Mesendoderm (in vitro differentiated cells): ENCODE results near the gene DEAF1.

Experiments used
- DNase-seq: peaks from one replicate; pipeline ENCODE4 v3.0.0; 2013
- H2AK5ac ChIP-seq: 2 replicates; pipeline ENCODE4 v1.6.1; 2013; ENCODE audit warnings: low read length, inconsistent platforms
- H2BK120ac ChIP-seq: 2 replicates; pipeline ENCODE4 v1.6.1; 2013; ENCODE audit warnings: low read depth, mild to moderate bottlenecking, low read length, moderate library complexity, mixed read lengths
- H2BK15ac ChIP-seq: replicated peaks from 2 replicates; pipeline ENCODE4 v1.6.1; 2013; ENCODE audit warnings: low read depth, mild to moderate bottlenecking, moderate library complexity
- H2BK5ac ChIP-seq: 2 replicates; pipeline ENCODE4 v1.6.1; 2013; ENCODE audit warnings: low read length, inconsistent platforms
- H3K18ac ChIP-seq: 2 replicates; pipeline ENCODE4 v1.6.1; 2013; ENCODE audit warnings: mild to moderate bottlenecking, low read length, mixed read lengths
- H3K23ac ChIP-seq: one replicate; pipeline ENCODE4 v1.6.1; 2013; ENCODE audit warnings: low read length
- H3K27ac ChIP-seq: 2 replicates; pipeline ENCODE4 v1.5.1; 2013; ENCODE audit warnings: low read depth, mild to moderate bottlenecking, inconsistent platforms, low read length, moderate library complexity
- H3K27me3 ChIP-seq: 2 replicates; pipeline ENCODE4 v1.6.1; 2013; ENCODE audit warnings: low read length, control low read depth, mild to moderate bottlenecking, inconsistent platforms; ENCODE audit not compliant: insufficient read depth, poor library complexity
- H3K36me3 ChIP-seq: 2 replicates; pipeline ENCODE4 v1.6.1; 2013; ENCODE audit warnings: low read length, inconsistent platforms; ENCODE audit not compliant: control insufficient read depth, insufficient read depth
- H3K4ac ChIP-seq: one replicate; pipeline ENCODE4 v1.6.1; 2013; ENCODE audit warnings: low read depth, mild to moderate bottlenecking, low read length, moderate library complexity
- H3K4me1 ChIP-seq: 2 replicates; pipeline ENCODE4 v1.6.1; 2013; ENCODE audit warnings: low read depth, low read length, inconsistent platforms; ENCODE audit not compliant: control insufficient read depth
- H3K4me2 ChIP-seq: 2 replicates; pipeline ENCODE4 v1.6.1; 2013; ENCODE audit warnings: low read length
- H3K4me3 ChIP-seq: 2 replicates; pipeline ENCODE4 v1.5.1; 2013; ENCODE audit warnings: mild to moderate bottlenecking, low read length
- H3K56ac ChIP-seq: one replicate; pipeline ENCODE4 v1.6.1; 2013; ENCODE audit warnings: low read length
- H3K79me1 ChIP-seq: 2 replicates; pipeline ENCODE4 v1.6.1; 2013; ENCODE audit warnings: low read length, inconsistent platforms
- H3K79me2 ChIP-seq: 2 replicates; pipeline ENCODE4 v1.6.1; 2013; ENCODE audit warnings: mild to moderate bottlenecking, low read length; ENCODE audit not compliant: control insufficient read depth, insufficient read depth
- H3K9ac ChIP-seq: 2 replicates; pipeline ENCODE4 v1.6.1; 2013; ENCODE audit warnings: low read length, inconsistent platforms
- H4K5ac ChIP-seq: one replicate; pipeline ENCODE4 v1.6.1; 2013; ENCODE audit warnings: low read length
- H4K8ac ChIP-seq: one replicate; pipeline ENCODE4 v1.6.1; 2013; ENCODE audit warnings: low read depth, mild to moderate bottlenecking, control low read depth, low read length, moderate library complexity
- WGBS: extraction: QIAGEN DNeasy Blood & Tissue Kit; methylation state at CpG from one replicate; pipeline ENCODE4 v1.1.7; 2013; ENCODE audit warnings: low lambda C conversion rate, missing lambda C conversion rate; ENCODE audit not compliant: insufficient coverage; ENCODE audit errors: extremely low coverage; 5-methylcytosine and 5-hydroxymethylcytosine counted together

Gene DEAF1

DNA sequence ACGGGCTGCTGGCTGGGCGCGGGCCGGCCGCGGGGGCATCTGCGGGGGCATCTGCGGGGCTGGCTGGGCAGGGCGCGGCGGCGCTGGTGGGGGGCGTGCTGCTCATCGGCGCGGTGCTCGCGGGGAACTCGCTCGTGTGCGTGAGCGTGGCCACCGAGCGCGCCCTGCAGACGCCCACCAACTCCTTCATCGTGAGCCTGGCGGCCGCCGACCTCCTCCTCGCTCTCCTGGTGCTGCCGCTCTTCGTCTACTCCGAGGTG, 57.8 kb downstream of the DEAF1 start:
- no peak overlapping the region for H2BK15ac ChIP-seq
- no peak overlapping the region for H2AK5ac ChIP-seq
- H4K5ac ChIP-seq, result no peak overlapping the region
- H3K56ac ChIP-seq, result peak overlapping the region; percentile 42
- no peak overlapping the region for H2BK120ac ChIP-seq
- H3K4me1 ChIP-seq, result no peaks in the 10 kb centered on the region
- H3K23ac ChIP-seq, result no peak overlapping the region
- H2BK5ac ChIP-seq, result no peak overlapping the region
- H3K4me2 ChIP-seq, result peak overlapping the region; percentile 9
- H3K36me3 ChIP-seq, result no peaks in the 10 kb centered on the region
- no peaks in the 10 kb centered on the region for H3K79me1 ChIP-seq
- H3K4me3 ChIP-seq, result no peak overlapping the region
- peaks cover 20% of the 10 kb centered on the region for H3K27me3 ChIP-seq
- no peak for DNase-seq
- H3K18ac ChIP-seq, result no peak overlapping the region
- H3K4ac ChIP-seq, result no peak overlapping the region
- WGBS, result no CpG with 5 or more reads among the region's 34 CpGs
- H3K79me2 ChIP-seq, result no peaks in the 10 kb centered on the region
- no peak overlapping the region for H4K8ac ChIP-seq
- no peak overlapping the region for H3K27ac ChIP-seq
- H3K9ac ChIP-seq, result no peak overlapping the region

DNA sequence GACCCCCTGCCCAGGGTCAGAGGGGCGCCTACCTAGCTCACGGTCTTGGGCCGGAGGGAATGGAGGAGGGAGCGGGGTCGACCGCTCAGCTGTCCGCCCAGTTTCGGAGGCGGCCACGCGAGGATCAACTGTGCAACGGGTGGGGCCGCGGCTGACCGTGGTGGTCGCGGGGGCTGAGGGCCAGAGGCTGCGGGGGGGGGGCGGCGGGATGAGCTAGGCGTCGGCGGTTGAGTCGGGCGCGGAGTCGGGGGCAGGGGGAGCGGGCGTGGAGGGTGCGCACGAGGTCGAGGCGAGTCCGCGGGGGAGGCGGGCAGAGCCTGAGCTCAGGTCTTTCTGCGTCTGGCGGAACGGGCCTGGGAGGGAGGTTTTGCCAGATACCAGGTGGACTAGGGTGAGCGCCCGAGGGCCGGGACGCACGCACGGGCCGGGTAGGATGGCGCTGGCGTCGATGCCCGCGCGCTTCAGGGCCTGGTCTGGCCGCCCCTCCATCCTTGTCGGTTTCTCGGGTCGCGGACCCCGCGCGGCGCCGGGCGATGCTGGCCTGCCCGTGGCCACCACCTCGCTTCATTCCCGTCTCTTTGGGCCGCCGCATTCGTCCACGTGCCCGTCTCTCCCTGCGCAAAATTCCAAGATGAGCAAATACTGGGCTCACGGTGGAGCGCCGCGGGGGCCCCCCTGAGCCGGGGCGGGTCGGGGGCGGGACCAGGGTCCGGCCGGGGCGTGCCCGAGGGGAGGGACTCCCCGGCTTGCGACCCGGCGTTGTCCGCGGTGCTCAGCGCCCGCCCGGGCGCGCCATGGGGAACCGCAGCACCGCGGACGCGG, 58.3 kb downstream of the DEAF1 start, which contains the start of gene DRD4:
TSS of gene DRD4 (plus strand) at position 759 of the 822 bp plus-strand sequence. CDS start at position 795, 36 bp downstream.
- Histone ChIP-seq H4K5ac (no peak within 1 kb of the TSS), H3K27me3 (peaks cover 20% of the 10 kb centered on the region), H3K9ac (no peak within 1 kb of the TSS), H3K4me1 (no peaks in the 10 kb centered on the region), H3K56ac (peak within 1 kb of the TSS; percentile 42), H4K8ac (no peak within 1 kb of the TSS), H3K23ac (peak within 1 kb of the TSS; percentile 89), H3K18ac (no peak within 1 kb of the TSS), H3K79me1 (no peaks in the 10 kb centered on the region), H3K27ac (no peak within 1 kb of the TSS), H3K79me2 (no peaks in the 10 kb centered on the region), H2BK15ac (no peak within 1 kb of the TSS), H2BK5ac (no peak within 1 kb of the TSS), H3K4ac (no peak within 1 kb of the TSS), H3K4me3 (no peak within 1 kb of the TSS), H3K36me3 (no peaks in the 10 kb centered on the region), H2AK5ac (no peak within 1 kb of the TSS), H3K4me2 (peak within 1 kb of the TSS; percentile 9), H2BK120ac (no peak within 1 kb of the TSS)
- no peak for DNase-seq
- WGBS, result no CpG with 5 or more reads among the region's 100 CpGs

DNA sequence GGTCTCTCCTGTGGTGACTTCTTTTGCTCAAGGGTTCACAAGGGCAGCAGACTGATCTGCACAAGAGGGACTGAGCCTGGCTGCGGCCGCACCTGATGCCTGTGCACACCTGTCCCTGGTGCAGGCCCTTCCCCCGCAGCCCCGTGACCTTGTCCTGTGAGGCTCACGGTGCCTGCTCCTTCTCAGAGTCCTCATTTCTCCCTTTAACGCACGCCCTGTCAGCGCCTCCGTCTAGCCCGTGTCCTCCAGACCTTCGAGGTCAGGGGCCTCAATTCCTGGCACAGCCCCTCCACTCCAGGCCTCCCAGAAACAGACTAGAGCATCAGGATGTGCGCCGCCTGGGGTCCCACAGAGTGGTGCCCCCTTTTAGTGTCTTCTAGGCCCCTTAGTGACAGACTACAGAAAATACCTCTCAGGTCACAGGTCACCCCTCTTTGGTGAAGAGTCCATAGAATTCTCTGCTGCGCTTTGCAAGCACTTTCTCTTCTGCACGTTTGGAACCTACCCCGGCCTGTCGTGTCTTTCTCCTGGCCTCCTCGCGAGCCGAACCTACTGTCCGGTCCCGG, 59.0 kb downstream of the DEAF1 start:
- WGBS, result no CpG with 5 or more reads among the region's 22 CpGs
- Histone ChIP-seq H2AK5ac (no peak overlapping the region), H3K27me3 (peaks cover 20% of the 10 kb centered on the region), H3K79me2 (no peaks in the 10 kb centered on the region), H3K36me3 (no peaks in the 10 kb centered on the region), H3K27ac (no peak overlapping the region), H2BK120ac (no peak overlapping the region), H4K8ac (no peak overlapping the region), H2BK15ac (no peak overlapping the region), H3K4me3 (no peak overlapping the region), H3K56ac (no peak overlapping the region), H3K9ac (no peak overlapping the region), H3K4me1 (no peaks in the 10 kb centered on the region), H2BK5ac (no peak overlapping the region), H3K4ac (no peak overlapping the region), H3K23ac (no peak overlapping the region), H3K18ac (no peak overlapping the region), H4K5ac (no peak overlapping the region), H3K79me1 (no peaks in the 10 kb centered on the region), H3K4me2 (no peak overlapping the region)
- DNase-seq, result no peak

DNA sequence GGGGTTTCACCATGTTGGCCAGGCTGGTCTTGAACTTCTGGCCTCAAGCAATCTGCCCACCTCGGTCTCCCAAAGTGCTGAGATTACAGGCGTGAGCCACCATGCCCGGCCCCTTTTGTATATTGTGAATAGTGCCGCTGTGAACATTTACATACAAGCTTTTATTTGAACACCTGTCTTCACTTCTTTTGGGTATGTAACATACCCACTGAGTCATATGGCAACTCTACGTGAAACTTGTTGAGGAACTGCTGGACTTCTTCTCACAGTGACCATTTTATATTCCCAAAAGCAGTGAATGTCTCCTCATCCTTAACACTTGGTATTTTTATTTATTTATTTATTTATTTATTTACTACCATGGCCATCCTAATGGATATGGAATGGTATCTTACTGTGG, 64.2 kb downstream of the DEAF1 start:
- Histone ChIP-seq H2AK5ac (no peak overlapping the region), H3K9ac (no peak overlapping the region), H3K18ac (no peak overlapping the region), H2BK120ac (no peak overlapping the region), H4K8ac (no peak overlapping the region), H3K79me2 (no peaks in the 10 kb centered on the region), H3K4me3 (no peak overlapping the region), H3K4me2 (no peak overlapping the region), H3K79me1 (no peaks in the 10 kb centered on the region), H3K27ac (no peak overlapping the region), H3K56ac (no peak overlapping the region), H3K4me1 (no peaks in the 10 kb centered on the region), H3K23ac (no peak overlapping the region), H4K5ac (no peak overlapping the region), H2BK5ac (no peak overlapping the region), H3K27me3 (no peaks in the 10 kb centered on the region), H3K36me3 (no peaks in the 10 kb centered on the region), H2BK15ac (no peak overlapping the region), H3K4ac (no peak overlapping the region)
- WGBS, result no CpG with 5 or more reads among the region's 5 CpGs
- DNase-seq, result no peak

DNA sequence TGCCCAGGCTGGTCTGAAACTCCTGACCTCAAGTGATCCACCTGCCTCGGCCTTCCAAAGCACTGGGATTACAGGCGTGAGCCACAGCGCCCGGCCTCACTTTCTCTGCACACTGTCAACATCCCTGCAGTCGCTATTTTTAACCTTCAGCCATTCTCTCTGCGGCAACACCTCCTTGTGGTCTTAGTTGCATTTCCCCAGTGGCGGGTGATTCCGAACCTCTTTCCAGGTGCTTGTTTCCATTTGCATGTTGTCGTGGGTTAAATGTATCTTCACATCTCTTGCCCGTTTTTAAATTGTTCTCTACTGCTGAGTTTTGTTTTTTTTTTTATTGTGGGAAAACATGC, 65.8 kb downstream of the DEAF1 start:
- Histone ChIP-seq H3K4me3 (no peak overlapping the region), H2BK5ac (no peak overlapping the region), H3K18ac (no peak overlapping the region), H3K27ac (no peak overlapping the region), H3K36me3 (no peaks in the 10 kb centered on the region), H3K56ac (no peak overlapping the region), H3K79me2 (no peaks in the 10 kb centered on the region), H4K5ac (no peak overlapping the region), H2AK5ac (no peak overlapping the region), H3K4ac (no peak overlapping the region), H3K79me1 (no peaks in the 10 kb centered on the region), H2BK15ac (no peak overlapping the region), H3K27me3 (no peaks in the 10 kb centered on the region), H3K4me1 (no peaks in the 10 kb centered on the region), H3K23ac (no peak overlapping the region), H3K4me2 (no peak overlapping the region), H2BK120ac (no peak overlapping the region), H4K8ac (no peak overlapping the region), H3K9ac (no peak overlapping the region)
- peak; percentile 50 for DNase-seq
- WGBS, result no CpG with 5 or more reads among the region's 10 CpGs

DNA sequence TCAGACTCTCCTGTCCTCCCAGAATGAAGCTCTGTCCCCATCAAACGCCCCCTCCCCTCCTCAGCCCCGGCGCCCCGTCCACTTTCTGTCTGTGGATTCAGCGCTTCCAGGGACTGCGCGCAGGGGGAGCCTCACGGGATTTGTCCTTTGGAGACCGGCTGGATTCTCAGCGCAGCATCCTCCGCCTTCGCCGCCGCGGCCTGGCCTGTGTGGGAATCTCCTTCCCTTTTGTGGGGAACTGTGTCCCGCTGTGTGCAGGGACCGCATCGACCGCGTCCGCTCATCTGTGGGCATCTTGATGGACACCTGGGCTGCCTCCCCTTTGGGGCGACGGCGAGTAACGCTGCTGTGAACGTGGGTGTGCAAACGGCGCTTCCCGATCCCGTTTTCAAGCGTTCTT, 67.0 kb downstream of the DEAF1 start:
- Histone ChIP-seq H3K79me2 (no peaks in the 10 kb centered on the region), H4K5ac (no peak overlapping the region), H2BK120ac (no peak overlapping the region), H3K79me1 (no peaks in the 10 kb centered on the region), H3K36me3 (no peaks in the 10 kb centered on the region), H3K23ac (no peak overlapping the region), H3K56ac (no peak overlapping the region), H3K4me2 (no peak overlapping the region), H3K4me3 (no peak overlapping the region), H2AK5ac (no peak overlapping the region), H3K9ac (no peak overlapping the region), H4K8ac (no peak overlapping the region), H3K27ac (no peak overlapping the region), H3K4ac (no peak overlapping the region), H3K4me1 (no peaks in the 10 kb centered on the region), H2BK5ac (no peak overlapping the region), H3K18ac (no peak overlapping the region), H2BK15ac (no peak overlapping the region), H3K27me3 (no peaks in the 10 kb centered on the region)
- no peak for DNase-seq
- WGBS, result no CpG with 5 or more reads among the region's 31 CpGs
